ENCODE results near the gene THG1L. TPM values are rescaled to one million over a fixed set of nuclear protein-coding genes. Genes with fewer than 3 reads are reported as not detected.
"Not testable (repeated sequence)": the region's sequence is repeated elsewhere in the genome, so short reads cannot be mapped to it uniquely, and the experiment has no call there.

The THG1L gene
- polyA plus RNA-seq, 1 donor = 30.5 TPM

DNA sequence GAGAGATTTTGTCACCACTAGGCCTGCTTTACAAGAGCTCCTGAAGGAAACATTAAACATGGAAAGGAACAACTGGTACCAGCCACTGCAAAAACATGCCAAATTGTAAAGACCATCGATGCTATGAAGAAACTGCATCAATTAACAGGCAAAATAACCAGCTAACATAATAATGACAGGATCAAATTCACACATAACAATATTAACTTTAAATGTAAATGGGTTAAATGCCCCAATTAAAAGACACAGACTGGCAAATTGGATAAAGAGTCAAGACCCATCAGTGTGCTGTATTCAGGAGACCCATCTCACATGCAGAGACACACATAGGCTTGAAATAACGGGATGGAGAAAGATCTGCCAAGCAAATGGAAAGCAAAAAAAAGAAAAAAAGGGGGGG lies 8.3 kb upstream of the THG1L start:
- not testable (repeated sequence) for DNase-seq

DNA sequence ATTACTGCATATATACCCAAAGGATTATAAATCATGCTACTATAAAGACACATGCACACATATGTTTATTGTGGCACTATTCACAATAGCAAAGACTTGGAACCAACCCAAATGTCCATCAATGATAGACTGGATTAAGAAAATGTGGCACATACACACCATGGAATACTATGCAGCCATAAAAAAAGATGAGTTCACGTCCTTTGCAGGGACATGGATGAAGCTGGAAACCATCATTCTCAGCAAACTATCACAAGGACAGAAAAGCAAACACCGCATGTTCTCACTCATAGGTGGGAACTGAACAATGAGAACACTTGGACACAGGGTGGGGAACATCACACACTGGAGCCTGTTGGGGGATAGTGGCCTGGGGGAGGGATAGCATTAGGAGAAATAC lies 4.6 kb upstream of the THG1L start:
- not testable (repeated sequence) for DNase-seq

DNA sequence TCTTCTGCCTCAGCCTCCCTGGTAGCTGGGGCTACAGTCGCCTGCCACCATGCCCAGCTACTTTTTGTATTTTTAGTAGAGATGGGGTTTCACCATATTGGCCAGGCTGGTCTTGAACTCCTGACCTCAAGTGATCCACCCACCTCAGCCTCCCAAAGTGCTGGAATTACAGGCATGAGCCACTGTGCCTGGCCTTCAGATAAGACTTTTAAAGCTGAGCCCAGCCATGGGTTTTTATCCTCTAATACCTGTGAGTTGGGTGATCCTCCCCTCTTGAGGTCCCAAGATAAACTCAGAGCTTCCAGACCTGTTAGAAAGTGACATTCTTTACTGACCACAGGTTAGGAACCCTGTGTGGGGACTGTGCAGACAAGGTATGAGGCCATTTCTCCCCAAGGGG lies 3.4 kb upstream of the THG1L start:
- DNase-seq = not testable (repeated sequence)

DNA sequence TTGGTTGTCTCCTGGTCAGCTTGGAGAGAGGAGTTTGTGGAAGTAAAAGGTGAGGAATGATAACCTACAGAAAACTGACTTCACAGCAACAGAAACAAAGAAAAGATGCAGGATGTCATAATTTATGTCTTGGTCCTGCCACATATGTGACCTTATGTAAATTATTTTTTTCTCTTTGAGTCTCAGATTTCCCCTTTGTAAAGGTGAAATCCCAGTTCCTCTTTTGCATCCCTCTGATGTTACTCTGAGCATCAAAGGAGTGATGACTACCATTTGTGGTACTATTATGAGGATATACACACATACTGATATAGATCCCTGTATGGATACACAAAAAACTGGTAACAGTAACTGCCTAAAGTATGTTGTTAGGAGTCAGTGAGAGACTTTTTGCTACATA lies 1.4 kb upstream of the THG1L start:
- no peak for DNase-seq

DNA sequence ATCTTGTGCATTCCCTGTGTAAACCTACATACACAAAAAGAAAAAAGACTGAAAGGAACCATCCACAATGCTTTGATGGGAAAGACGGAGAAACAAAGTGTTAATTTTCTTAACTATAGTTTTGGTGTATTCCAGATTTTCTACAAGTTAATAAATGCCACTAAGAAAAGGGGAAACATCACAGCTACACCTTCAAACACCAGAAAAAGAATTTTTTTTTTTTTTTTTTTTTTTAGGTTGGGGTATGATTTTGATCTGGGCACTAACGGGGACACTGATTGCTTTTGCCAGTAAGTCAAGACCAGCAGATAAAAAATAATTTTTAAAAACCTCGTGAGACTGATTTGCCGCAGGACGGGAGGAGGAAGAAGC lies 334 bp upstream of the THG1L start:
- no peak for DNase-seq

DNA sequence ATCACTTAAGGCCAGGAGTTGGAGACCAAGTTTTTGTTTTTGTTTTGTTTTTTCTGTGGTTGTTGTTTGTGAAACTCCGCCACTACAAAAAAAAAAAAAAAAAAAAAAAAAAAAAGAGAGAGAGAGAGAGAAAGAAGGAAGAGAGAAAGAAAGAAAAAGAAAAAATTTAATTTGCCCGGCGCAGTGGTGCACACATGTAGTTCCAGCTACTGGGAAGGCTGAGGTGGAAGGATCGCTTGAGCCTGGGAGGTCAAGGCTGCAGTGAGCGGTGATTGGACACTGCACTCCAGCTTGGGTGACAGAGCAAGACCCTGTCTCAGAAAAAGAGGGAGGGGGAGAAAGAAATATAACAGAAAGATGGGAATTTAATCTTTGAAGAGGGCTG lies 902 bp downstream of the THG1L start:
- DNase-seq = no peak

DNA sequence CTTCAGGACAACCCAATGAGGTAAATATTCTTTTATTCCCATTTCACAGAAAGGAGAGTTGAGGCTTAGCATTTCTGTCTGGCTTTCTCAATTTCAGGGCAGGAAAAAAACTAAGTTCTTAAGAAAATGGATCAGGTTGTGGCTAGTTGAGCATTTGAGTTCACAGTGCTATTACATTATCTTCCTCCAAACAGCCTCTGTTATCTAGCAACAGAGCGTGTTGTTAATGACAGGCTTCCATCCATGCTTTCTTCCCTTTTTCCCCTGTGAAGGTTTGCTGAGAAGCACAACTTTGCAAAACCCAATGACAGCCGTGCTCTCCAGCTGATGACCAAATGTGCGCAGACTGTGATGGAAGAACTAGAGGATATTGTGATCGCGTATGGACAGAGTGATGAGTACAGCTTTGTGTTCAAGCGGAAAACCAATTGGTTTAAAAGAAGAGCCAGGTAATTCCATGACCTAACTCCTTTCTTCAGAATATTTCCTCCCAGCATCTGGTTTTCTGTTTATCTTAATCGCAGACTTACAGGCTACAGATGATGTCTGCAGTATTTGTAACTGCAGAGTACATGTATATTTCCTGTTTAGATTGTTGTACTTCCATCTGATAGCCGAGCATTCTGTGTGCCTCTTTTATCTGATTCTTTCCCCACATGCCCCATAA lies 1.5 kb downstream of the THG1L start:
- DNase-seq = no peak

DNA sequence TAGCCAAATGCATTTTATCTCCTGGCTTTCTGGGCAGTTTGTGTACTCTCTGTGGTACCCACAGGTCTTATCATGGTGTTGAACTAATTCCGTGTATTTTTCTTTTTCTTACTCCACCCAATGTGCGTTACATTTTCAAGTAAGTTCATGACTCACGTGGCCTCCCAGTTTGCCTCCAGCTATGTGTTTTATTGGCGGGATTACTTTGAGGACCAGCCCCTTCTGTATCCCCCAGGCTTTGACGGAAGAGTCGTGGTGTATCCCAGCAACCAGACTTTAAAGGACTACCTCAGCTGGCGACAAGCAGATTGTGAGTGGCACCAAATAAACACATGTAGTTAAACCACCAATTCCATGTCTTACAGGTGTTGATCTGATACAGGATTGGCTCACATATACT lies 3.2 kb downstream of the THG1L start:
- no peak for DNase-seq

DNA sequence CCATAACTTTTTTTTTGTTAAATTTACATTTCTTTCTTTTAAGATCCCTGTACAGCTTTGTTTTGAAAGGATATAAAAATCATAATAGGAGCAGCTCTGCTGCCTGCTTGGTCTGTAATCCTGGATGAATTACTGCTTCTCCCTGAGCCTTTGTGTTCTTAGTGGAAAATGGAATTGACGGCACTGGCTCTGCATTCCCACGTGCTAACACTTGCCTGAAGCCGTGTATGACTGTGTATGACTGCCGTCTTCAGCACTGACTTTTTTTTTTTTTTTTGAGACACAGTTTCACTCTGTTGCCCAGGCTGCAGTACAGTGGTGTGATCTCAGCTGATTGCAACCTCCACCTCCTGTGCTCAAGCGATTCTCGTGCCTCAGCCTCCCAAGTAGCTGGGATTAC lies 4.8 kb downstream of the THG1L start:
- DNase-seq = no peak

DNA sequence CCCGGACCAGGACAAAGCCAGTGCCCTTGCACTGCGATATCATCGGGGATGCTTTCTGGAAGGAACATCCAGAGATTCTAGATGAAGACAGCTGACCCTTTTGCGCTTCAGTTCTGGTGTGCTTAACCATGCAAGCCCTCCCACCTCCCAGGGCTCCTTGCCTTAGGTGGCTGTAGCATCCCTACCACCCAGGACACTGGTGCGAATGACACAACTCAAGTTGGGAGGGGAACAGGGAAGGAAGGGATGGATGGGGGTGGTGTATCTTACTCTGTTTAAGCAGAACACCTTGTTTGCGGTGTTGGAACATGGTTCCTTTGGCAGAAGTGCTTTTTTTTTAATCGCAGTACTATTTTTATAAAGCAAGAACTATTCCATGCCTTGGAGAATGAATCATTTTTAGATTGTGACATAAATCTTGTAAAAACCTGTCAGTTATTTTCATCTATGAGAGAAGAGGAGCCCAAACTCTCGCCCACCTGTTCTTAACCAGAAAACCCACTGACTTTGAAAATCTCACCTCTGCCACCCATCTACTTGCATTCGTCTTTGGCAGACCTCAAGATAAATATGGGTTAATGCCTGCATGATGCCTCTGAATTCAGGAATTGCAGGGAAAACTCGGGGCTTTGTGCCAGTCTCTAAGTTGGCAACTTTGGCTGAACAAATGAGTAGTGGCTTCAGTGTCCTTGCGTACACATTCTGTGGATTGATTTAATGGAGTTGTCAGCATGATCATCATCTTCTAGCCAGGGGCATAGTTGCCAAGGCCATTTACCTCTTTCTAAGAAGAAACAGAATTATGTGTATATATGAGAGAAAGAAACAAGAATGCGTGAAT lies 8.4 kb downstream of the THG1L start:
- no peak for DNase-seq

DNA sequence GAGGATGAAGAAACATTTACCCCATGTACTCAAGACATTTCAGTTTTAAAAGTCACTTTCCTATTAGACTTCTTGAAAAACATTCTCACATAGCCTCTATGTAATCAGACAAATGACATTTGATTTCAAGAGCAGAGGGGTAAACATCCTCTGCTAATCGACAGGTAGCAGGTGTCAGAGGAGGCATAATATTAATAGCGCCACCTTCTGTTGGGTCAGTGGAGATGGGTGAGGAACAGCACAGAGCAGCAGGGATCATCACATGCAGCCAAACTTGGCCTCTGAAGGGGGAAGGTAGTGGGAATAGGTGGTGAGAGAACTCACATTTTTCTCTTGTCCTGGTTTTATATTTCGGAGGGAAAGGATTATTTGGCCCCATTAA lies 9.0 kb downstream of the THG1L start:
- no peak for DNase-seq

DNA sequence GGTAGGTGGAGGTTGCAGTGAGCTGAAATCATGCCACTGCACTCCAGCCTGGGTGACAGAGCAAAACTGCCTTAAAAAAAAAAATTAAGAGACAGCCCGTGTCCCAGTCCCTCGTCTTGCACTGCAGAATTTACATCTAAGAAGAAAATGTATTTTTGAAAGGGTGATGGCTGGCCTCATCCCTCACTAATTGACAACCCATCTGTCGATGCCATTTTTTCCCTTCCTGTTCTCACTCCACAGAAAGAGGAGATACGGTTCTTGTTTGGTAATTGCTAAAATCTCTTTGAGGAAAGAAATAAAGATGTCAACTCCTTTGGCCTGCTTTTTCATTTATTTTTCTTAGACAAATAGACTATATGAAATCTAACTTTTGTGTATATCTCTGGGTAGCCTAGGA lies 9.9 kb downstream of the THG1L start:
- no peak for DNase-seq

DNA sequence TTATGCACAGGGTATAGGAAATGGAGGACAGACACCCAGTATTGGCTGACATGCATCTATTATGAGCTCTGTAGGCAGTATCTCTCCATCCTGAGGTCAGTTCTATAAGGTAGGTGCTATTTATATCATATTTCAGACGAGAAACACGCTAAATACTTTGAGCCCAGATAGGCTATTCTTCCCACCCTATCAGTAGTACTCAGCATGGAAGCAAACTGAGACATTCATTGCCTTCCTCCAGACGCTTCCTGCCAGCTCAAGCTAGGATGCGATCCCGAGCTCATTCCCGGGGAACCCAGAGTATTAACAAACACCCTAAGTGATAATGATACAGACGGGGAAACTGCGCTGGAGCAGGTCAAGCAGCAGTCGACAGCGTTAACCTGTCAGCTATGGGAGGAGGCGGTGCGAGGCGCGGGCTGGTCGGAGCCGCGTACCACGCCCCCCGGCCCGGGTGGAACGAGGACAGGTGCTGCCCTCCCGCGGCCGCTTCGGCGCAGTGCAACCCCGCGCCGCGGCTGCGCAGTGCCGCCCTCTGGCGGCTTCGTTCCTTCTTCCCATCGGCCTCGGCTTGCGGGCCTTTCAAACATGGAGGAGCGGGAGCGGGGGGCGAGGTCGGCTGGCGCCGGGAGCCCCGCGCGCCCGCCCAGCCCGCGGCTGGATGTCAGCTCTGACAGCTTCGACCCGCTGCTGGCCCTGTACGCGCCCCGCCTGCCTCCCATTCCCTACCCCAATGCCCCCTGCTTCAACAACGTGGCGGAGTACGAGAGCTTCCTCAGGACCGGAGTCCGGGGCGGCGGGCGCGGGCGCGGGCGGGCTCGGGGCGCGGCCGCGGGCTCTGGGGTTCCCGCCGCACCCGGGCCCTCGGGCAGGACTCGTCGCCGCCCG lies 12.2 kb downstream of the THG1L start, which contains the start of gene LSM11:
Gene LSM11 (plus strand): TSS at position 550 of the 888 bp plus-strand sequence. CDS start 39 bp downstream, at position 589.
- DNase-seq = peak; percentile 87

DNA sequence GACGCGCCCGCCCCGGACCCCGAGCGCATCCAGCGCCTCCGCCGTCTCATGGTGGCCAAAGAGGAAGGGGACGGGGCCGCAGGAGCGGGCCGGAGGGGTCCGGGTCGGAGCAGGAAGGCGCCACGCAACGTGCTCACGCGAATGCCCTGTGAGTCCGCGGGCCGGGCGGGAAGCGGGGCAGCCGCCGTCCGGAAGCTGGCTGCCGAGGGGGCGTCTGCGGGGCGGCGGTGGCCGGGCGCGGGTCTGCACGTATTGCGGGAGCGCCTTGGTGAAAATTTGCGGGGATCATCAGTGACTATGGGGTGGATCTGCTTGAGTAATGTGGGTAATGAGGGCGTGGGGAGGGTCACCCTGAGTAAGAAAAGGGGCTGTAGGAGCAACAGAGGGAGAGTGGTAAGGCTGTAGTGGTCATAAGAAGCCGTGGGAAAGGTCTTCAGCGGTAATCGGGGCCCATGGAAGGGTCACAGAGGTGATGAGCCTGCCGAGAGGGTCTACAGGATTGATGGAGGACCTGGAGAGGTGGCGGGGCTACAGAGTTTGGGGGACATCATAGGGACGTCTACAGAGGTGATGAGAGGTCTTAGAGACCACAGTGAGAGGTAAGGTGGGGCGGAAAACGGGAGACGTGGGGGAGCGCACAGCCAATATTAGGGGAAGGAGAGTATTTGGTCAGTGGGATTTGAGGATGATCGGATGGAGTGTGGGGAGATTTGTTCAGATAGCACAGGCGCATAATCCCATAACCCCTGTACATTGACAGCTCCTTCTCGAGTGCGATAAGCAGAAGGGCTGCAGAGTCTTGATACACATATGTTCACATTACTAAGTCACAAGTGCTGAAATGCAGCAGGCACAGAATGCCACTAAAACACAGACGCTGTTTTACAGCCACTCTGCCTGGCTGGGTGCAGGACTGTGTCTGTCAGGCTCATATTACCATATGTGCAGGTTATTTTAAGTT lies 13.1 kb downstream of the THG1L start:
- DNase-seq = peak; percentile 13

DNA sequence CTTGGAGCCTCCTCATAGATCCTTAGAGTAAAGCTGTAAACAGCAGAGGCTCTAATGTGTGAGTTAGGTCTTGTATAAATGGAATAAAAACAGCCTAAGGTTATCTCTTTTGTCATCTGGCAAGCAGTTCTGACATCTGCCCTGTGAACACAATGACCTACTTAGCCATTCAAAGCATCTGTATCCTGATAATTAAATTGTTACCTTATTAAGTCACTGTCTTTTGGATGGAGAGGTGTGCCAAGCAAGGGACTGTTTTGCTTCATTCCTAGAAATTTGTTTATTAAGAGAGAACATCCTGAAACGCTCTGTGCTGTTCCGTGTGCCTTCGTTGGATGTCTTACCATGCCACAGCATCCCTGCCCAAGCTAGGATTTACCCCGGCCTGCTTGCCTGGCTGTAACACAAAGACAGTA lies 13.8 kb downstream of the THG1L start:
- DNase-seq = no peak

DNA sequence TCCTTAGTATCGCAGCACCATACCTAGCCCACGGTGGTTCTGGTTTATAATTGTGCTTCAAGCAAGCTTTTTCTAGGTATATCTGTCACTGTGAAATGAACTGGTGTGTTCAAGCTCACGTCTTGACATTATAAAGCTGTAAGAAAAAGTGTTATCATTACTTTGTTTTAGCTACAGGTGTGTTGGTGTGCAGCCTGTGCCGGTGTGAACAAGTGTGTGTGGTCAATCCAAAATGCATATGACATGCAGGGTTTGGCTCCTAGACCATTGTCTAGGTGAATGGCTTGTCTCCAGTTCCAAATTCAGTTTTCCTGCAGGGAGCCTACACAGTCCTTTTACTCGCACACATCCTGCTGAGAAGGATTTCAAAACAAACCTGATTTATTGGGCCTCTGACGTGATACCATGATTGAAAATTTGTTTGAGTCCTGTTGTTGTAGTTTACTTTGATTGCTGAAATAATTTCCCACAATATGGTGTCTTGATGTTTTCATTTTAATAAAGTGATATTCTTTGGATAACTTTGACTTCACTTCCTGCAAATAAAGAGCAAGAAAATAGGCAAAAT lies 16.0 kb downstream of the THG1L start:
- DNase-seq = no peak

DNA sequence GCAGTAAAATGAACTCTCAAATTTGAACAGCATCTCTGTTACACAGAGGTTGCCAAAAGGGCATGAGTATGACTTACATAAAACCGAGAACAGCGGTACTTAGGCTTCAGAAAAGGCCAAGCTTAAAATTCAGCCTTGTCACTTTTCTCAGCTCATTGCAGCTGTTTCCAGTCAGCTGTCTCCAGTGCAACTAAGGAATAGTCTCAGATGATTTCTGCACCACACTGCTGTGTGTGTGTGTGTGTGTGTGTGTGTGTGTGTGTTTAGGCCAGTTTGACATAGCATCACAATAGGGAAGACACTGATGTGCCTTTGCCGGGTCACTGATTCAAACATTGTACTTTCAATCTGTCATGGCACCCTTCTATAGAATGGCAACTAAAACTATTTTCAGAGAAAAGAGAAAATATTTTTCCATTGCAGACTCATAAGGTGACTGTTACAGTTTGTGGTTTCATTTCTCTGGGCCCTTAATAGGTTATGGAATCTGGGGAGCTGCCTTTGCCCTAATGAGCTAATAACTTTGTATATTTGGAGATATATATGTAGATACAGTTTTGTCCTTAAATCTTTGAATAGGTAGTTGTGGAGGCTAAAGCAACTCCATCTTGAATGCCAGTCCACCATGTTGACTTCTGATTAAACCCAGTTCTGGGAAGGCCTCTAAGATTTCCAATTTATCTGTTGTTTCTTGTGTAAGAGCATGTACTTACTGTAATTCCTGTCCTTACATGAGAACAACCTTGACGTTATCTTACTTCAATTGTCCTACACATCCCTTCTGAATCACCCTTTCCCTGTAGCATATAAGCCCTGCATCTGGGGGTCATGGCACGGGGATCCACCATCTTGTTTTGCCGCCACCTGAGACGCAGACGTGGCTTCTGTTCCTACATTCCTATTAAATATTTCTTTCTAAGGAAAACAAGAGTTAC lies 16.8 kb downstream of the THG1L start:
- DNase-seq = peak; percentile 11

DNA sequence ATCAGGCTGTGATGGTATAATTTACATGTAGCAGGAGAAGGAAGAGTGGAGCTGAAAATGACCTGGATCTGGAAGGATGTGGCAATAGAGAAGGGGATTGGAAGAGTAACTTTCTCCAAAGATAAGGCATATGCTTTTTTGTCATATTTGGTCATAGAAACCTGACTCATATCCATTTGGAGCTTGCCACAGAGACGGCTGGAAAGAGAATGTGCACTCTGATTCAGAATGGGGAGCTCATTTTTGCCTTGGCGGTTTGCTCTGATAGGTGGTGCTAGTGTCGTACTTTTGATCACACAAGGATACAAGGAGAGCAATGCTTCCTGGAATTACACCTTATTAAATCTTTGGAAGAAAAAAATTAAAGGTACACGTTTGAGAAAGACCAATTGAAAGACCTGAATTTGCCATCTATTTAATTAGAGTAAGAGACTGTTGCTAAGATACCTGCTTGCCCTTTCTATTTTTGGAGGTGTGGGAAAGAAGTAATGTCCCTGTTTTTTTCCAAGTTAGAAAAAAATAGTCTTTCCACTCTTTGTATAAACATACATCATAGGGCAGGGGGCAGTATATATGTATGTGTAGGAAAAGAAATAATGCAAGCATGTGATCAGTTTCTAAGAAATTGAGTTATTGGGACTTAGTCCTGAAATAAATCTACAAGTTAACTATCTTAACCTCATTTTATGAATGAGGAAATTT lies 17.7 kb downstream of the THG1L start:
- DNase-seq = no peak

DNA sequence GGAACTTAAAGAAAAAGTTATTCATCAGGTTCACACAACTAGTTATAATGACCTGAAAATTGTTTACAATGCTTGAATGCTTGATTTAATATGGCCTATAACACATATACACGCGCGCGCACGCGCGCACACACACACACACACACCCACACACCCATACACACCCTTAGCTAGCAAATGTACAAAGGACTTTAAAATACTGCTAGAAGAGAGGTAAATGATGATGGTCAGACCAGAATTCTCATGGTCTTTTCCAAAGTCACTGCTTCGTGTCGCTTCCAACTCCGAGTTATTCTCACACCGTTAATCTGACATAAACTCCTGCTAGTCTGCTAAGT lies 18.2 kb downstream of the THG1L start:
- no peak for DNase-seq

Data from left kidney (tissue), 2 donors.